Duodenal mucosa (tissue), 2 donors: Measurements from ENCODE around the gene CLCNKA.
"Not testable (repeated sequence)": the region's sequence is repeated elsewhere in the genome, so short reads cannot be mapped to it uniquely, and the experiment has no call there.

Source experiments
- H3K27ac ChIP-seq: one replicate; pipeline ENCODE4 v1.7.0; 2013; ENCODE audit warnings: low read depth, low read length
- H3K27me3 ChIP-seq, 2 donors: one replicate each; pipeline ENCODE4 v1.7.0; 2013; ENCODE audit warnings: low read length in 2 of 2, control low read depth in 1 of 2; ENCODE audit not compliant: insufficient read depth in 2 of 2, control insufficient read depth in 1 of 2
- H3K36me3 ChIP-seq, 2 donors: one replicate each; pipeline ENCODE4 v1.7.0; 2013; ENCODE audit warnings: low read length in 2 of 2, control low read depth in 1 of 2; ENCODE audit not compliant: insufficient read depth in 2 of 2, control insufficient read depth in 1 of 2
- H3K4me1 ChIP-seq, 2 donors: one replicate each; pipeline ENCODE4 v1.7.0; 2013; ENCODE audit warnings: low read length in 2 of 2, control low read depth in 1 of 2; ENCODE audit not compliant: insufficient read depth in 2 of 2, control insufficient read depth in 1 of 2
- H3K4me3 ChIP-seq, 2 donors: one replicate each; pipeline ENCODE4 v1.7.0; 2013; ENCODE audit warnings: low read length in 2 of 2, low read depth in 1 of 2
- H3K9ac ChIP-seq, 2 donors: one replicate each; pipeline ENCODE4 v1.7.0; 2013; ENCODE audit warnings: low read length in 2 of 2, low read depth in 1 of 2
- H3K9me3 ChIP-seq, 2 donors: one replicate each; pipeline ENCODE4 v1.7.0; 2013; ENCODE audit warnings: low read length in 2 of 2, control low read depth in 1 of 2; ENCODE audit not compliant: control insufficient read depth in 1 of 2

Gene CLCNKA

DNA sequence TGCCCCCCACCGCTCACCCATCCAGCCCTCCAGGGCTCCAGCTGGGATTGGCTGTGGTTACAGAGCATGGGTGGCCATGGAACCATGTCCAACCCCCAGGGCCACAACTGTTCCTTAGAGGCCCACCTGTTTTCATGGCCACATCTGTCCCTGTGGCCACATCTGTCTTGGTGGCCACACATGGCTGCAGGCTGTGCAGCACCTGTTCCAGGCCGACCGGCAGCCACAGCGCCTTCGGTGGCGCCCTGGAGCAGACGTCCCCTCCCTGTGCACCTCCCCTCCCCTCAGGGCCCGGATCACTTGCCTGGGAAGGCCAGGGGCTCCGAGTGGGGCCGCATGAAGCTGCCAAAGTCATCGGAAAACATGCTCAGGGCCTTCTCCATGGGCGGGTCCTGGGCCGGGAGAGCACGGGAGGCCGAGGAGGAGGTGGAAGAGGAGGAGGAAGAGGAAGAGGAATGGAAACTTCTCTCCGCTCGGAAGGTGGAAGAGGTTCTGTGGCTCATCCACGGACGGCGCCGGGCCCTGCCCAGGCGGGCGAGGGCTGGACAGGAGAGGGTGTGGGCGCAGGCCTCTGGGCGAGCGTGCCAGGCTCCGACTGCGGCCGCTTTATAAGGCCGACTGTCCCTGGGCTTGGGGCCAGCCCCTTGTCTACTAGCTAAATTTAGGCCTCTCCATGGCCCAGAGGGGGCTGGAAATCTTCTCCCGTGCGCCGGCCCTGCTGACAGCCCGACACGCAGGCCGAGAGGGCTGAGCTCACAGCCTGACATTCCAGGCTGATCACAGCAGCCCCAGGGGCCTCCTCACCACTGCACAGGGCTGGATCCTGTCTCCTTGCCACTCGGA is 4.2 kb upstream of the CLCNKA start, which contains the start of gene HSPB7:
Gene HSPB7, minus strand, starts transcription at position 583 of the 843 bp plus-strand sequence. Its CDS starts 80 bp downstream, at position 503.
- H3K9ac ChIP-seq, result peak within 1 kb of the TSS in 1 of 2 donors; percentile 33
- no peaks in the 10 kb centered on the region for H3K27me3 ChIP-seq
- peak within 1 kb of the TSS; percentile 66 for H3K27ac ChIP-seq
- peaks cover 9 to 12% of the 10 kb centered on the region in 2 donors for H3K4me1 ChIP-seq
- no peak within 1 kb of the TSS for H3K4me3 ChIP-seq
- H3K36me3 ChIP-seq, result no peaks in the 10 kb centered on the region
- H3K9me3 ChIP-seq, result no peaks in the 10 kb centered on the region

DNA sequence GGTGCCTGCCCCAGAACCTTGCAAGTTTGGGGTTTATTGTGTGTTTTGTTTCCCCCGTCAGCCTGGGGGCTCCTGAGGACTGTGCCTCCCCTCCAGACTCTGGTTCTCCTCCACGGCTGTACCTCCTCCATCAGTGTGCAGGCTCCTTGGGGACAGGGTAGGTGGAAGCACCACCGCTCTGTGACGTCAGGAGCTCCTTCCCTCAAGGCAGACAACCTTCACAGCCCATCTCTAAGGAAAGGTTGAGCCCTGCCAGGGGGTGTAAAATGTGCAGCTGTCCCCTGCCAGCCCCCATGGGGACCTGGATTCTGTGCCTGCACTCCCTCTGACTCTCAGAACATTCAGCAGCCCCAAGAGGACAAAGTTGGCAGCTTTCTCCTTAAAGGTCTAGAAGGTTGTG is 3.5 kb upstream of the CLCNKA start:
- H3K9ac ChIP-seq, result peak overlapping the region in 1 of 2 donors; percentile 33
- H3K27me3 ChIP-seq, result no peaks in the 10 kb centered on the region
- peaks cover 6 to 12% of the 10 kb centered on the region in 2 donors for H3K4me1 ChIP-seq
- H3K27ac ChIP-seq, result peak overlapping the region; percentile 66
- H3K4me3 ChIP-seq, result no peak overlapping the region
- no peaks in the 10 kb centered on the region for H3K36me3 ChIP-seq
- H3K9me3 ChIP-seq, result no peaks in the 10 kb centered on the region

DNA sequence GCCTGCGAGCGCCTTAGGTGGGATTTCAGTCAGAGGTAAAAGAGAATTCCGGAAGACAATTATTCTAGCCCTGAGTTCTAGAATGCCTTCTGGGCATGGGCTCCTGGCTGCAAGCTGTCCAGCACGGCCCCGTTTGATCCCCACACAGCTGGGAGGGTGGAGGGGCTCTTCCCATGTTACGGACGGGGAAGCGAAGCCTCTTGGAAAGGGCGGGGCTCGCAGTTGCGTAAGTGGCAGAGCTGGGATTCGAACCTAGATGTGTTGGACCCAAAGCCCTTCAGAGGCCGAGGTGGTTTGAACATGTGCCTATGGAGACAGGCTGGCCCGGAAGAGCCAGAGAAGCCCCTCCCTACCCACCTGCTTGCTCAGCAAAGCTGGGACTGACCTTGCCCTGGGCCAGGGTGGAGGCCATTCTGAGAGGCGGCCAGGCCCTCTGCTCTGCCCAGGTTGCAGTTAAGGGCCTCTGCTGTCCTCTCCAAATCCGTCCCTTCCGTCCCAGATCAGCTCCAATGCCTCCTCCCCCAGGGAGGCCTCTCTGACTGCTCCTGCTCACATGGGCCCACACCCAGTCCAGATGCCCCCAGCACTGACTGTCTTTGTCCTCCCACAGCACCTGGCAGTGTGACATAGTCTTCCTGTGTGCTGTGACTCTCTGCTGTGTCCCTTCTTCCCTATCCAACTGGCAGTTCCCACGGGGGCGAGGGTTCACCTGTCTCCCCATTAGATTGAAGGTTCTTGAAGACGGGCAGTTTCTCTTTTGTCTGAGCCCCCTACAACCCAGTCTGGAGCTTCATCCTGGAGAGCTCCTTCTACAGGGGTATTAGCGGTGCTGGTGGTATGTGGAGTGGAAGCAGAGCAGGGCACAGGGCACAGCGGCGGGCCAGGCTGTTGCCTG is 2.8 kb upstream of the CLCNKA start:
- H3K4me3 ChIP-seq, result no peak overlapping the region
- no peaks in the 10 kb centered on the region for H3K36me3 ChIP-seq
- peak overlapping the region in 1 of 2 donors; percentile 33 for H3K9ac ChIP-seq
- no peaks in the 10 kb centered on the region for H3K9me3 ChIP-seq
- H3K27ac ChIP-seq, result peak overlapping the region; percentile 36
- H3K4me1 ChIP-seq, result peaks cover 0 to 6% of the 10 kb centered on the region in 2 donors
- no peaks in the 10 kb centered on the region for H3K27me3 ChIP-seq

DNA sequence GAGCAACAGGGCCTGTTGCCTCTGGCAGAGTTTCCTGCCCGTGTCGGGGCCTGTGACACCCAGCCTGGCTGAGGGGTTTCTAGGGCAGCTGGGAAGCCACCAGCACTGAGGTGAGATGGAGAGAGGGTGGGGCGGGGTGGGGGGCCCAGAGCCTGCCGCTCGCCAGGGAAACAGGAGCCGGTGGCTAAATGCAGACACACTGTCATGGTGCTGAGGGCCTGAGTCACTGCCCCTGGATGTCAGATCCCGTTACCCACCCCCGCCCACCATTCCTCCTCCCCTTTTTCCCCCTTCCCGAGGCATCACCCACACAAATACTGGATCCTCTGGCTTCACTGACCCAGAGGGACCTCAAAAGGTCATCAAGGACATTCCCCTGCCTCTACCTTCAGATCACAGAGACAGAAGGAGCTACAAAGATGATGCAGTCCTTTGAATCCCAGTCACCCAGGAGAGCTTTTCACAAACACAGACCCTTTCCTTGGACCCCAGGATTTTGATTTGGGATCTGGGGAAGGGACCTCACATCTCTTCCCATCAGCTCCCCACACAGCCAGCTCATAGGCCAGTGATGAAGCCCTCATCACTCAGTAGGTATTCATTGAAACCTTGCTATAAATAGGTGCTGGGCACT is 2.1 kb upstream of the CLCNKA start:
- H3K4me1 ChIP-seq, result peaks cover 0 to 6% of the 10 kb centered on the region in 2 donors
- H3K27me3 ChIP-seq, result no peaks in the 10 kb centered on the region
- H3K9me3 ChIP-seq, result no peaks in the 10 kb centered on the region
- no peaks in the 10 kb centered on the region for H3K36me3 ChIP-seq
- no peak overlapping the region for H3K4me3 ChIP-seq
- H3K9ac ChIP-seq, result no peak overlapping the region
- peak overlapping the region; percentile 36 for H3K27ac ChIP-seq

DNA sequence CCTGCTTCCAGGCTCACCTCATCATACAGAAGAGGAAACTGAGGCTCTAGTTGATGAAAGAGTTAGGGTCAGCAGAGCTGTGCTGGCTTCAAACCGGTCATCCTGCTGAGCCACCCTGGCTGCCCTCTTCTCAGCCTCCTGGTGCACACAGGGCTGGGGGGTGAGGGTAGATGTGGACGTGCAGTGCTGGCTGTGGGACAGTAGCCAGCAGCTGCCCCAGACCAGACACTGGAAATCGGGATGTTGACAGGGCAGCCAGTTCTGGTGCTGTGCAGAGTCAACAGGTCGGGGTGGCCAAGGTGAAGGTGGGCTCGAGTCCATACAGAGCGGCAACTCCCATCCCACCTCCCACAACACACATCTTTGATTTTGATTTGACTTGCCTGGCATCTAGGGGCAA is 1.5 kb upstream of the CLCNKA start:
- H3K4me1 ChIP-seq, result peaks cover 0 to 6% of the 10 kb centered on the region in 2 donors
- H3K36me3 ChIP-seq, result no peaks in the 10 kb centered on the region
- no peak overlapping the region for H3K9ac ChIP-seq
- H3K27ac ChIP-seq, result no peak overlapping the region
- H3K27me3 ChIP-seq, result no peaks in the 10 kb centered on the region
- H3K4me3 ChIP-seq, result no peak overlapping the region
- no peaks in the 10 kb centered on the region for H3K9me3 ChIP-seq

DNA sequence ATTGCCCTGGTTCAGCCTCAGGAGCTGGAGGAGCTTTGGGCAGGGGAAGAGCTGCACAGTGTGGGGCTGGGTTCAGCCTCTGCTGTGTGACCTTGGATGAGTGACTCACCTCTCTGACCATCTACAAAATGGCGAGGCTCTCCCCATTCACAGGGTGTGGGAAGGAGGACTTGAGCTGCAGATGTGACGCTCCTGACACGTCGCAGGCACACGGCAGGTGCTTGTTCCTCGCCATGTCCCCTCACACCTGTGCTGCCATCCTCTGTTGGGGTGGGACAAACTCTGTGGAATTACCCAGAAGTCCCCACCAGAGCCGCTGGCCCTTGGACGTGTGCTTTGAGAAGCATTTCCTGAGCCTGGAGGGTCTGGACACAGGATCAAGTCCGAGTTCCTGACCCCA is 958 bp upstream of the CLCNKA start:
- H3K4me1 ChIP-seq, H3K27me3 ChIP-seq, H3K9ac ChIP-seq, H3K9me3 ChIP-seq, H3K36me3 ChIP-seq, H3K4me3 ChIP-seq: not testable (repeated sequence)
- peak overlapping the region; percentile 10 for H3K27ac ChIP-seq

DNA sequence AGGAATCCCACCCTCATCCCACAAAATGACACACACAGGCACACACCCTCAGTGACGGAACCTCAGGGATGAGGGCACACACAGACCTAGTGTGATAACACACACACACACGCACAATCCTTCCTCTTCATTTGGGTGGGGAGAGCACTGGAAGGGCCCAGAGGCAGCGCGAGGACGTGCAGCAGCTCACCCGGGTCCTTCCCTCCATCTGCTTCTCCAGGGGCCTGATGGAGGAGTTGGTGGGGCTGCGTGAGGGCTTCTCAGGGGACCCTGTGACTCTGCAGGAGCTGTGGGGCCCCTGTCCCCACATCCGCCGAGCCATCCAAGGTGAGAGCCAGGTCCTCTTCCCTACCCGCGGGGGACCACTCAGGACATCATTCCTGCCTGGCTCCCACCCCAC is 557 bp downstream of the CLCNKA start:
- H3K36me3 ChIP-seq, result no peaks in the 10 kb centered on the region
- no peak overlapping the region for H3K4me3 ChIP-seq
- H3K4me1 ChIP-seq, result peaks cover 0 to 6% of the 10 kb centered on the region in 2 donors
- H3K9me3 ChIP-seq, result no peaks in the 10 kb centered on the region
- peaks cover 0 to 3% of the 10 kb centered on the region in 2 donors for H3K27me3 ChIP-seq
- no peak overlapping the region for H3K27ac ChIP-seq
- H3K9ac ChIP-seq, result no peak overlapping the region

DNA sequence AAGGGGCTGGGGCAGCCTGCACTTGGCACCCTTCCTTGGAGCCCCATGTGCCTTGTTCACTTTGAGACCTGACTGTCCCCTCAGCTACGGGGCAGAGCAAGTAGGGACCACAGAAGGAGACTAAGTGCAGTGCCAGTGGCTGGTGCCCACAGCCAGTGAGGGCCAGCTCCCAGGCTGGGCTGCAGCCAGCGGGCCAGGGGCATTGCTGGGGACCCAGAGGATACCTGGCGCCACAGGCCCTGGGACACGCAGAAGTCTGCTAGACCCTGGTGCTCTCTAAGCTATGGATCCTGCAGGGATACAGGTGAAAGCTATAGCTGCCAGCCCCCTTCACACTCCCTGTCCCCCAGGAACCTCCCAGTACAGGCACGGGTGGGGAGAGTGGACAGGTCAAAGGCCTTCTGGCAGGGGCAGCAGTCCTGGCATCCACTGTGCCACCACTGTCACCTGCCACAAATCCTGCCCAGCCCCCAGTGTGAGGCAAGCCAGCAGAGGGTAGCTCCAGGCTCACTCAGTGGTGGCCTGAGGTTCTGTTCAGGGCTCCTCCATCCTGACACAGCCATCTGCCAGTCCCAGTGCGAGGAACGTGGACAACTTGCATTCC is 1.3 kb downstream of the CLCNKA start:
- H3K4me3 ChIP-seq, result no peak overlapping the region
- no peak overlapping the region for H3K9ac ChIP-seq
- H3K9me3 ChIP-seq, result no peaks in the 10 kb centered on the region
- H3K36me3 ChIP-seq, result no peaks in the 10 kb centered on the region
- H3K27me3 ChIP-seq, result peaks cover 3 to 4% of the 10 kb centered on the region in 2 donors
- no peak overlapping the region for H3K27ac ChIP-seq
- H3K4me1 ChIP-seq, result peaks cover 0 to 2% of the 10 kb centered on the region in 2 donors

DNA sequence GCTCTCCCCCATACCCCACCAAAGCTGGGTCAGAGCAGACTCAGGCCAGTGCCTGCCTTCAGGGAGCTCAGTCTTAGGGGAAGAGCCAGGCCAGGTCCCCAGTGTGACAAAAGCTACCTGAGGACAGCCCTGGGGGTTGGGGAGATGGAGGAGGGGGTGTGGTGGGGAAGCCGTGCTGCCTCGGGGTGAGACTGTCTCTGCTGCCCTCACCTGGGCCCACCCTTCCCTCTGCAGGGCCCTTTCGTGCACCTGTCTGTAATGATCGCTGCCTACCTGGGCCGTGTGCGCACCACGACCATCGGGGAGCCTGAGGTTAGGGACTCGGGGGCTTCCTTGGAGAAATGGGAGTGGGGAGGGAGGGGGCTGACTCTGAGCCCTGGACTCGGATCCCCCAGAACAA is 4.5 kb downstream of the CLCNKA start:
- not testable (repeated sequence) for H3K9ac ChIP-seq, H3K27me3 ChIP-seq, H3K4me1 ChIP-seq, H3K9me3 ChIP-seq, H3K4me3 ChIP-seq, H3K36me3 ChIP-seq, H3K27ac ChIP-seq
